AG04450 (cell line): ENCODE measurements around the gene RPS25. TPM values are rescaled to one million over a fixed set of nuclear protein-coding genes. Genes with fewer than 3 reads are reported as not detected.
"Not testable (repeated sequence)": the region's sequence is repeated elsewhere in the genome, so short reads cannot be mapped to it uniquely, and the experiment has no call there.

Experiments
- CTCF ChIA-PET: fragments of 300-600, 350-600 bp; formaldehyde crosslinking; extraction: SDS; loops from one replicate; lab custom pipeline; 2022; ENCODE audit warnings: antibody characterized with exemption, inconsistent platforms; lab: Charles Lee
- POLR2A ChIA-PET: fragments of 350-600 bp; formaldehyde crosslinking; extraction: SDS; loops from one replicate; lab custom pipeline; 2021; ENCODE audit warnings: antibody characterized with exemption, inconsistent platforms; lab: Yijun Ruan, JAX
- DNase-seq: peaks from one replicate; pipeline ENCODE4 v3.0.0-alpha.2; 2011; ENCODE audit warnings: low read depth, low spot score
- H3K27ac ChIP-seq: one replicate; pipeline ENCODE4 v1.5.1; 2012; ENCODE audit warnings: low read depth, low read length, control low read depth
- H3K27me3 ChIP-seq: one replicate; pipeline ENCODE4 v1.6.0; 2012; ENCODE audit warnings: low read length; ENCODE audit not compliant: control insufficient read depth, insufficient read depth
- H3K4me3 ChIP-seq: 2 replicates; pipeline ENCODE4 v1.5.1; 2011; ENCODE audit warnings: mild to moderate bottlenecking, low read depth, low read length, control low read depth
- H3K9me3 ChIP-seq: 2 replicates; pipeline ENCODE4 v1.5.1; 2012; ENCODE audit warnings: low read length; ENCODE audit not compliant: control insufficient read depth, insufficient read depth
- polyA plus RNA-seq: library from polyadenylated mRNA; depleted of rRNA; stranded (reverse); fragments of >200 nt; gene quantifications from 2 replicates; pipeline ENCODE4 v1.2.3, GENCODE V29; 2011
- TF ChIP-seq, protein P1 (sequence below): IDR thresholded peaks from 2 replicates; pipeline ENCODE4 v1.5.1; 2011; ENCODE audit warnings: low read depth, low read length, control low read depth, inconsistent platforms

Gene RPS25
- polyA plus RNA-seq, 1 experiment: 1,059 TPM

DNA sequence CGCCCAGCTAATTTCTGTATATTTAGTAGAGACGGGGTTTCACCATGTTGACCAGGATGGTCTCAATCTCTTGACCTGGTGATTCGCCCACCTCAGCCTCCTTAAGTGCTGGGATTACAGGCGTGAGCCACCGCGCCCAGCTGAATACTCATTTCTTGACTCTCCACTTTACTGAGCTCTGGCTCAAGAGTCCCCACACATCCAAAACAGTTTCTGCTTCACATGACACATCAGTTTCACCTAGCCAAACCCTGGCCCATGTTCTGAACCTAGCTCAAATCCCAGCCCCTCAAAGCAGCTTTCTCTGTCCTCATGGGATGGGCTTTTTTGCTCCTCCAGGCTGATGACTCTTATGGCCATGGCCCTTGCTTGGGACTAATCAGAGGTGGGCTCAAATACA is 29.1 kb upstream of the RPS25 start:
- no peaks in the 10 kb centered on the region; the same call in 1 of the 2 replicates for H3K9me3 ChIP-seq
- ChIA-PET CTCF (interaction anchor here (0.9 kb wide), 1 partner anchor 158 kb away, joined by 3 read pairs; no protein-coding TSS in a partner anchor), POLR2A (interaction anchor here (0.7 to 1.1 kb wide), 2 partner anchors 9 to 34 kb away, joined by 3 to 4 read pairs; no protein-coding TSS in a partner anchor)
- no peak overlapping the region for H3K27ac ChIP-seq
- H3K27me3 ChIP-seq: no peaks in the 10 kb centered on the region
- H3K4me3 ChIP-seq: no peak overlapping the region
- no peak for DNase-seq
- TF ChIP-seq, protein P1, sequence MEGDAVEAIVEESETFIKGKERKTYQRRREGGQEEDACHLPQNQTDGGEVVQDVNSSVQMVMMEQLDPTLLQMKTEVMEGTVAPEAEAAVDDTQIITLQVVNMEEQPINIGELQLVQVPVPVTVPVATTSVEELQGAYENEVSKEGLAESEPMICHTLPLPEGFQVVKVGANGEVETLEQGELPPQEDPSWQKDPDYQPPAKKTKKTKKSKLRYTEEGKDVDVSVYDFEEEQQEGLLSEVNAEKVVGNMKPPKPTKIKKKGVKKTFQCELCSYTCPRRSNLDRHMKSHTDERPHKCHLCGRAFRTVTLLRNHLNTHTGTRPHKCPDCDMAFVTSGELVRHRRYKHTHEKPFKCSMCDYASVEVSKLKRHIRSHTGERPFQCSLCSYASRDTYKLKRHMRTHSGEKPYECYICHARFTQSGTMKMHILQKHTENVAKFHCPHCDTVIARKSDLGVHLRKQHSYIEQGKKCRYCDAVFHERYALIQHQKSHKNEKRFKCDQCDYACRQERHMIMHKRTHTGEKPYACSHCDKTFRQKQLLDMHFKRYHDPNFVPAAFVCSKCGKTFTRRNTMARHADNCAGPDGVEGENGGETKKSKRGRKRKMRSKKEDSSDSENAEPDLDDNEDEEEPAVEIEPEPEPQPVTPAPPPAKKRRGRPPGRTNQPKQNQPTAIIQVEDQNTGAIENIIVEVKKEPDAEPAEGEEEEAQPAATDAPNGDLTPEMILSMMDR: no peak

DNA sequence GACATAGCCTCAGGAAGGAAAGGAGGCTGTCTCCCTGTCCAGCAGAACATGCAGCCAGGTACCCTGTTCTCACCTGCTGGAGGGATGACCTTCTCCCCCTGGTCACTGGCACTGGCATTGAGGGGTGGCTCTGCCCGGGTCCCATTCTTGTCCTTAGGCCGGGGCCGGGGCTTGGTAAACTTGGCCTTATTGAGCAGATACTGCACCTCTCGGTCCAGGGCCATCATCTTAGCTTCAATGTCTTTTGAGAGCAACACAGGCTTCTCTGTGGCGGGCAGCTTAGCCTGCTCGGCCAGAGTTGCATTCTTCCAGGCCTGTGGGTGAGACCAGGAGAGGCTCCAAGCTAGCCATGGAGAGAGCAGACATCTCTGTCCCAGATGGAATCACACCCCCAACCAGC is 28.3 kb upstream of the RPS25 start:
- no peaks in the 10 kb centered on the region; the same call in 1 of the 2 replicates for H3K9me3 ChIP-seq
- no peak overlapping the region for H3K4me3 ChIP-seq
- ChIA-PET POLR2A (no interaction called here), CTCF (no interaction called here)
- DNase-seq: no peak
- TF ChIP-seq, protein P1: no peak
- H3K27ac ChIP-seq: no peak overlapping the region
- no peaks in the 10 kb centered on the region for H3K27me3 ChIP-seq

DNA sequence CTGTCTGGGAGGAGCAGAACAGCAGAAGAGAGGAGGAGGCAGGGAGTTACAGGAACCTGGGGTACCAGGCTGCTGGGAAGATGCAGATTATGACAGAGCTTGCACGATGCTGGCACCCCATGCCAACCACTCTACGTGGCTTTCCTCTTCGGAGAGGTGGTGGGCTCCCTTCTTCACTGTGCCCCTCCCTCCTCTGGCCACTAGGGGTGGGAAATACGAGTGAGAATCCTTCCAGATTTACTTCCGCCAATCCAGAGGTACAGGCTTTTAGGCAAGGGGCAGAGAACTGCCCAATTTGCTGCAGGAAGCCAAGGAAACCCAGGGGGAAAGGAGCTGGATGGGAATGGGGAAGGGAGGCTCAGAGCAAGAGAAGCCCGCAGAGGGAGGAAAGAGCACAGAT is 26.6 kb upstream of the RPS25 start:
- H3K9me3 ChIP-seq: no peaks in the 10 kb centered on the region; the same call in 1 of the 2 replicates
- CTCF ChIA-PET: interaction anchor here (0.9 to 1.1 kb wide), 2 partner anchors 11 to 12 kb away, joined by 3 read pairs; no protein-coding TSS in a partner anchor
- H3K4me3 ChIP-seq: no peak overlapping the region
- POLR2A ChIA-PET: no interaction called here
- no peak overlapping the region for H3K27ac ChIP-seq
- TF ChIP-seq, protein P1: peak; percentile 21; the same call in 1 of the 2 replicates
- DNase-seq: no peak
- no peaks in the 10 kb centered on the region for H3K27me3 ChIP-seq

DNA sequence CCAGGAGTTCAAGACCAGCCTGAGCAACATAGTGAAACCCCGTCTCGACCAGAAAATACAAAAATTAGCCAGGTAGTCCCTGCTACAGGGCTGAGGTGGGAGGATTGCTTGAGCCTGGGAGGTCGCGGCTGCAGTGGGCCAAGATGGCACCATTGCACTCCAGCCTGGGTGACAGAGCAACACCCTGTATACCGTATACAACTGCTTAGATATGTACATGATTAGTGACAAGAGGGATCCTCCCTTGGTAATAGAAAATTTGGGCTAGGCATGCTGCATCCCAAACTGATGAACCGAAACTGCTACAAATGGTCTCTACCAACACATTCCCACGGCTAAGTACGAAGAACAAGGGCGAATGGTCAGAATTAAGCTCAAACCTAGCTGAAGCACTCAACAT is 24.8 kb upstream of the RPS25 start:
- Histone ChIP-seq H3K27me3 (peaks cover 2% of the 10 kb centered on the region), H3K9me3 (no peaks in the 10 kb centered on the region), H3K27ac (no peak overlapping the region), H3K4me3 (no peak overlapping the region)
- POLR2A ChIA-PET: no interaction called here
- CTCF ChIA-PET: no interaction called here
- TF ChIP-seq, protein P1: no peak
- no peak for DNase-seq

DNA sequence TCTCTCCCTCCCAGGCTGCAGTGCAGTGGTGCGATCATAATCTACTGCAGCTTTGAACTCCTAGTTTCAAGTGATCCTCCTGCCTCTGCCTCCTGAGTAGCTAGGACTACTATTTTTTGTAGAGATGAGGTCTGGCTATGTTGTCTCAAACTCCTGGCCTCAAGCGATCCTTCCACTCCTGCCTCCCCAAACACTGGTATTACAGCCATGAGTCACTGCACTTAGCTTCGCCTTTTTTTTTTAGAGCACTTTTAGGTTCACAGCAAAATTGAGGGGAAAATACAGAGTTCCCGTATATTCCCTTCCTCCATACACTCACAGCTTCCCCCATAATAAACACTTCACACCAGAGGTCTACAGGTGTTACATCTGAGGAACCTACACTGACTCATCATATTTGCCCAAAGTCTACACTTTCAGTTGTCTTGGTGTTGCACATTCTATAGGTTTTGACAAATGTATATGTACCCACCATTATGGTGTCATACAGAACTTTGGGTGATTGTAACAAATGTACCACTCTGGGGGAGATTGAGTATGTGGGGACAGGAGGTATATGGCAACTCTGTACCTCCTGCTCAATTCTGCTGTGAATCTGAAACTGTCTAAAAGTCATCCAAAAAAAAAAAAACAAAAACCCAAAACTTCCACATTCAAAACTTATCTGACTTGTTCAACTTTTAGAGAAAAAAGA is 23.8 kb upstream of the RPS25 start:
- DNase-seq: no peak
- POLR2A ChIA-PET: no interaction called here
- CTCF ChIA-PET: interaction anchor here (1.3 kb wide), 1 partner anchor 10 kb away, joined by 3 read pairs; no protein-coding TSS in a partner anchor
- Histone ChIP-seq H3K4me3 (no peak overlapping the region), H3K27me3 (peaks cover 2% of the 10 kb centered on the region), H3K27ac (no peak overlapping the region), H3K9me3 (no peaks in the 10 kb centered on the region)
- TF ChIP-seq, protein P1: no peak

DNA sequence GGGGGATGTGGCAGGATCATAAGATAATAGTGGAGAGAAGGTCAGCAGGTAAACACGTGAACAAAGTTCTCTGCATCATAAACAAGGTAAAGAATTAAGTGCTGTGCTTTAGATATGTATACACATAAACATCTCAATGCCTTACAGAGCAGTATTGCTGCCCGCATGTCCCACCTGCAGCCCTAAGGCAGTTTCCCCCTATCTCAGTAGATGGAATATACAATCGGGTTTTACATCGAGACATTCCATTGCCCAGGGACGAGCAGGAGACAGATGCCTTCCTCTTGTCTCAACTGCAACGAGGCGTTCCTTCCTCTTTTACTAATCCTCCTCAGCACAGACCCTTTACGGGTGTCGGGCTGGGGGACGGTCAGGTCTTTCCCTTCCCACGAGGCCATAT is 21.3 kb upstream of the RPS25 start:
- H3K27me3 ChIP-seq, H3K4me3 ChIP-seq, DNase-seq, H3K27ac ChIP-seq, CTCF ChIA-PET, H3K9me3 ChIP-seq: not testable (repeated sequence)
- POLR2A ChIA-PET: interaction anchor here (0.5 to 1.5 kb wide), 2 partner anchors 28 to 44 kb away, joined by 4 to 5 read pairs; partner anchors contain the start of gene VPS11
